A673 (cell line): ENCODE results near the gene DZIP3.

Experiments used
- EZH2 ChIP-seq: fragments of 200-600 bp; sonication (generic); IDR thresholded peaks from 2 replicates; pipeline ENCODE4 v1.6.1; 2017; ENCODE audit warnings: borderline replicate concordance, low read depth, mild to moderate bottlenecking, mixed read lengths, antibody characterized with exemption, low read length; ENCODE audit not compliant: poor library complexity, severe bottlenecking
- TF ChIP-seq, protein P1 (sequence below): fragments of 300-800, 200-600 bp; sonication (generic); conservative IDR thresholded peaks from 2 replicates; pipeline ENCODE4 v1.5.1; 2017; ENCODE audit warnings: low read depth, mild to moderate bottlenecking, antibody characterized with exemption, low read length, moderate library complexity, mixed read lengths

DNA sequence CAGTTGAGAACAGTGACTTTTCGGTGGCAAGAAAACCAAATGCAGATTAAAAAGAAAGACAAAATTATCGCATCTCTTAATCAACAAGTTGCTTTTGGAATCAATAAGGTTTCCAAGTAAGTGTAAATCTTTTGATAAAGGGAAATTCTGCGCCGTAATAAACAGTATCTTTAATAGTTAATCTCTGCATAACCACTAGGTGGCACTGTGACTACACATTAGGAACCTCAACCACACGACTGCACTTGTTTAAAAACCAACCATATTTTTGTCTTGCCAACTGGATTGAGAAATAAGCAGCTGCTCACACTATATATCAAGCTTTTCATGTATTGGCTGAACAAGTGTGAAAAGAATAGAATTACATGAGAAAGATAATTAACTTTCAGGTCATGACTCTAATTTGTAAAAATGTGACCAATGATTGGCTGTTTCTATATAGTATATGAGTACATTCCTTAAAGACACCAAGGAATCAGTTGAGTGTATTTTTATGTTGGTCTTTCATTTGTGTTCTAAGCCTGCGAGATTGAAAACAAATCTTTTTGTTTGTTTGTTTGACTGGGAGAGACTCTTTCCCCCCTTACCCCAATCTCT lies 72.7 kb downstream of the DZIP3 start:
- TF ChIP-seq EZH2, result no peak
- TF ChIP-seq, protein P1, sequence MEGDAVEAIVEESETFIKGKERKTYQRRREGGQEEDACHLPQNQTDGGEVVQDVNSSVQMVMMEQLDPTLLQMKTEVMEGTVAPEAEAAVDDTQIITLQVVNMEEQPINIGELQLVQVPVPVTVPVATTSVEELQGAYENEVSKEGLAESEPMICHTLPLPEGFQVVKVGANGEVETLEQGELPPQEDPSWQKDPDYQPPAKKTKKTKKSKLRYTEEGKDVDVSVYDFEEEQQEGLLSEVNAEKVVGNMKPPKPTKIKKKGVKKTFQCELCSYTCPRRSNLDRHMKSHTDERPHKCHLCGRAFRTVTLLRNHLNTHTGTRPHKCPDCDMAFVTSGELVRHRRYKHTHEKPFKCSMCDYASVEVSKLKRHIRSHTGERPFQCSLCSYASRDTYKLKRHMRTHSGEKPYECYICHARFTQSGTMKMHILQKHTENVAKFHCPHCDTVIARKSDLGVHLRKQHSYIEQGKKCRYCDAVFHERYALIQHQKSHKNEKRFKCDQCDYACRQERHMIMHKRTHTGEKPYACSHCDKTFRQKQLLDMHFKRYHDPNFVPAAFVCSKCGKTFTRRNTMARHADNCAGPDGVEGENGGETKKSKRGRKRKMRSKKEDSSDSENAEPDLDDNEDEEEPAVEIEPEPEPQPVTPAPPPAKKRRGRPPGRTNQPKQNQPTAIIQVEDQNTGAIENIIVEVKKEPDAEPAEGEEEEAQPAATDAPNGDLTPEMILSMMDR, result peak; percentile 78
